ENCODE measurements around the gene CLCA4.

CLCA4 gene

GRCh38 chr1:86523670-86524354, 23.1 kb upstream of the CLCA4 start:
- no peak for FAIRE-seq

DNA sequence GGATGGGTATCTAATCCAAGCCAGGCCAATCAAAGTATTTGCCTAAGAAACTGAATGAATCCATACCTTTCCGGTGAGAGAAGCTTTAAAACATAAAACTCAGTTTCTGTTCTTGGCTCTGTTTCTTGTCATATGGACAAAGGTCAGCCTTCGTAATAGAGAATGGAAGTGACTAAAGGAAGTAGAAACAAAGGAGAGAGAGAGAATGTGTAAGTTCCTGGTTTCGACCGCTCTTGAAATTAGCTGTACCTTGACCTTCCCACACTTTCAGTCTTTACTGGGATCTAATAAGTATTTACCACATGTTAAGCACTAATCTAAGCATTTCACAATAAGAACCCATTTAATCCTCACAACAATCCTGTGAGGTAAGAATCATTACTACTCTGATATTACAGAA, 19.6 kb upstream of the CLCA4 start:
- no peak for DNase-seq (ENCODE audit: insufficient read length, low spot score)
- FAIRE-seq = no peak

More at GRCh38 chr1:86523670-86524354, 23.1 kb upstream of the CLCA4 start:
- DNase-seq (ENCODE audit: insufficient read length, low spot score) = no peak

GRCh38 chr1:86530211-86530845, 16.6 kb upstream of the CLCA4 start:
- FAIRE-seq (no peak), DNase-seq (ENCODE audit: insufficient read length, low spot score) (no peak)

GRCh38 chr1:86537928-86538695, 8.8 kb upstream of the CLCA4 start:
- FAIRE-seq (no peak), DNase-seq (ENCODE audit: insufficient read length, low spot score) (no peak)

- FAIRE-seq (no peak), DNase-seq (ENCODE audit: insufficient read length, low spot score) (no peak)
These were observed 8.1 kb upstream of the CLCA4 start for GRCh38 chr1:86538775-86539174.

DNA sequence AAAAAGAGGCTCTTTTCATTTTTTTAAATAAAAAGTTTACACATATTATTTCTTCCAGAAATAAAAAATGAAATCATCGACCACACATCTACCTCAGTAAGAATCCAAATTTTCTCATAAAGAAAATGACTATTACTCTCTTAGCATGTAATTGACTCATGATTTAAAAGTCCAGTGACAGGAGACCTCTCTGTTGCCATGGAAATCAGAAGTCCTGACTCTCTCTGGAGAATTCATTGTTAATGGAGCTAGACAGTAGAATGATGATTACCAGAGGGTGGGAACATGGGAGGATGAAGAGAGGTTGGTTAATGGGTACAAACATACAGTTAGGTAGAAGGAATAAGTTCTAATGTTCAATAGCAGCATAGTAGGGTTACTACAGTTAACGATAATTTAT, 5.0 kb upstream of the CLCA4 start:
- no peak for DNase-seq (ENCODE audit: insufficient read length, low spot score)

GRCh38 chr1:86542631-86543030, 4.2 kb upstream of the CLCA4 start:
- FAIRE-seq = no peak
- DNase-seq (ENCODE audit: insufficient read length, low spot score) = no peak

More for the DNA sequence above, 5.0 kb upstream of the CLCA4 start:
- no peak for FAIRE-seq

DNA sequence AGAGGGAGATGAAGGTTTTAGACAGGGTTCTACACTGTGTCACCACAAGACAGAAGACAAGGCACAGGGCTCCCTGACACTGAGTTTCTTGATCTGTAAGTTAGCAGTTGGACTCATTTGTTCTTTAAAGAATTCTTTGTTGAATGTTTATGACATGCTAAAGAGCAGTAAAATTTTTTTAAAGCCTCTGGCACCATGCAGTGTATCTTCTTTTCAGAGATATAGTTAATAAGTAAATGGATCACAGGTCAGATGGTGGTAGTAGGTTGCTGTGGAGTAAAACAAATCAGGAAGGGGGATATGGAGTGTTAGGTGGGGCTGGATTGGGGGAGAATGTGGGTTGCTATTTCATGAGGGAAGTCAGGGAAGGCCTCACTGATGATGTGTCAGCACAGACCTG, 2.0 kb downstream of the CLCA4 start:
- FAIRE-seq = no peak
- no peak for DNase-seq (ENCODE audit: insufficient read length, low spot score)

DNA sequence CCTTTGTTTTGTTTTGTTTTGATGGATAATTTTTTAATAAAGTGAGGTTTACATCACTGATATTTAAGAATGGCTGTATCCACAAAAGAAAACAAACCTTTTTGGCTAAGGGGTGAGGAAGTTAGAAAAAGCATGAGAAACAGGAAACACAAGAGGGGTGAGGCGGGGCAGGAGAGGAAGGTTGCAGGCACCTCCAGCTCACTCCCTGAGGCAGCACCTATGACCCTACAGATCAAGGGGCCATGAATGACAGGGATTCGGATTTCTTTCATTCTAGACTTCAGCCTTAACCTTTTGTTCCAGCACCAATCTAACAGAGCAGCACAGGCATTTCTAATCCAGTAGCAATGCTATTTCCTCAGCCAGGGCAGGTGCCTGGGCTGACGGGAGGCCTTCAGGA, 4.4 kb downstream of the CLCA4 start:
- DNase-seq (ENCODE audit: insufficient read length, low spot score) = no peak
- no peak for FAIRE-seq

GRCh38 chr1:86552376-86552775, 5.5 kb downstream of the CLCA4 start:
- FAIRE-seq (no peak), DNase-seq (ENCODE audit: insufficient read length, low spot score) (no peak)

- FAIRE-seq (peak; percentile 21), DNase-seq (ENCODE audit: insufficient read length, low spot score) (no peak)
These were observed 10.9 kb downstream of the CLCA4 start for GRCh38 chr1:86557739-86558138.

DNA sequence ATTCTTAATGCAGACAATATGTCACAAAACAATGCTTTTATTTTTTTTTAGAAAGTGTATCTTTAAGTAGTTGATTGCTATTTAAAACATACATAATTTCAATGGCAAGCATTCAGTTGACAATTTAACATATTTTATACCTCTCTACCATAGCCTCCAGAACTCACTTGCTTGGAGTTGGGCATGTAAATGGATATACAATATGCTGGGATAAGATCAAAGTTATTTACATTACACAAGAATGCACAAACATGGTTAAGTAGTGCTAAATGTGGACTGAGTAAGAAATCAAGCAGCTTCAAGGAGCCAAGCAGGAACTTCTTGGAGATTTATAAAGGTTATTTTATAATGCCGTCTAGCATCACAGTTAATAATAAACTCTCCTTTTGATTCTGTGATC, 17.0 kb downstream of the CLCA4 start:
- FAIRE-seq = no peak

GRCh38 chr1:86567341-86567740, 20.5 kb downstream of the CLCA4 start:
- DNase-seq (ENCODE audit: insufficient read length, low spot score) = no peak
- no peak for FAIRE-seq

More for the DNA sequence above, 17.0 kb downstream of the CLCA4 start:
- no peak for DNase-seq (ENCODE audit: insufficient read length, low spot score)

GRCh38 chr1:86567878-86568277, 21.0 kb downstream of the CLCA4 start:
- FAIRE-seq (no peak), DNase-seq (ENCODE audit: insufficient read length, low spot score) (no peak)

DNA sequence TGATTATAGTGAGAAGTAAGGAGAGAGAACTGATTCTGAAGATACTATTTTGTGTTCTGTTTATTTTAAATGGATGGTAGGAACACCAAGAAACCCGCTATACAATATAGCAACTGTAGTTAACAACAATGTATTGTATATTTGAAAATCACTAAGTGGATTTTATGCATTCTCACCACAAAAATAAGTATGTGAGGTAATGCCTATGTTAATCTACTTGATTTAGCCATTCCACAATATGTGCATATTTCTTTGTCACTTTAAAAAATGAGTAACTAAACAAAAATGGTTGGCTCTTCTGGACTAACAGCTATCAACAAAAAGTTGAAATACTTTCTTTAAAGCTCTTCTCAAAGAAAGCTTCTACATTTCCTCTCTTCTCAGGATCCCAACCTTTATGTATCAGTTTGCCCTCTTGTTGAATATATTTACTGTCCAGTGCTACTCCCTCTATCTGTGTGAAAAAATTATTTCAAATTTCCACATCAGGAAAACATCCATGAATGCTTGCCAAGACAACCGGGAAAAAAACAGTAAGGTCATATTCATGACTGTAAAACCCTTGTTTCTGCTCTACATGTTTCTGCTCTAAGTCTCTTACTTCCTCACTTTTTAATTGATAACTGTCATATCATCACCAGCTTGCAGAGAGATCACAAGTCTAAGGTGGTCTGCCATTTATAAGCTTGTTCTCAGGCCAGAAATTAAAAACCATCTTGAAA, 27.0 kb downstream of the CLCA4 start:
- DNase-seq (ENCODE audit: insufficient read length, low spot score) (no peak), FAIRE-seq (no peak)

GRCh38 chr1:86581231-86581630, 34.4 kb downstream of the CLCA4 start:
- FAIRE-seq (no peak), DNase-seq (ENCODE audit: insufficient read length, low spot score) (no peak)

- DNase-seq (ENCODE audit: insufficient read length, low spot score) (no peak), FAIRE-seq (no peak)
These were observed 35.3 kb downstream of the CLCA4 start for GRCh38 chr1:86582161-86582560.

DNA sequence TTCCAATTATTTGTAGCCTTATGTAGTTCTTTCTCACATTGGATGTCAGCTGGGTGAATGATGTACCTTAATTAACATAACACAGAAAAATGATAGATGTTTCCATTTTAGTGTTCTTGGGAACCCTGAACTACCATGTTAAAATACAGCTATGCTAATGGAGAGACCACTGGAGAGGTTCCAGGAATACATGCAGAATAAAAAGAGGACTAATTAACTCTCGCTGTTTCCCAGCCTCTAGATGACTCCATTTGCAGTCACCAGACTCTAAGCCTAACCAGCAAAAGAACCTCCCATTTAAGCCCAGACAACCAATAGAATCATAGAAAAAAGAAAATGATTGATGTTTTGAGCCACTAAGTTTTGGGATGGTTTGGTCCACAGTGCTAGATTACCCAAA, 36.2 kb downstream of the CLCA4 start:
- DNase-seq (ENCODE audit: insufficient read length, low spot score) = no peak
- FAIRE-seq = no peak

GRCh38 chr1:86583593-86583992, 36.7 kb downstream of the CLCA4 start:
- no peak for DNase-seq (ENCODE audit: insufficient read length, low spot score)
- no peak for FAIRE-seq

DNA sequence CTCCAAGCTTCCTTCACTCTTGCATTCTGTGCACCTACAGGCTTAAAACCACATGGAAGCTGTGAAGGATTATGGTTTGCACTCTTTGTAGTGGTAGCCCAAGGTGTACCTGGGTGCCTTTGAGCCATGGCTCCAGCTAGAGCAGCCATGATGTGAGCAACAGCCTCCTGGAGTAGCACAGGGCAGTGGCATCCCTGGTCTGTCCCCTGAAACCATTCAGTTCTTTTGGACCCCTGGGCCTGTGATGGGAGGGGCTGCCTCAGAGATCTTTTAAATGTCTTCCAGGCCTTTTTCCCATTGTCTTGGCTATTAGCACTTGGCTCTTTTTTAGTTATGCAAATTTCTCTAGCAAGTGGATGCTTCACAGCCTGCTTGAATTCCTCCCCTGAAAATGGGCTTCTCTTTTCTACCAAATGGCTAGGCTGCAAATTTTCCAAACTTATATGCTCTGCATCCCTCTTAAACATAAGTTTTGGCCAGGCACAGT, 47.4 kb downstream of the CLCA4 start:
- DNase-seq (ENCODE audit: insufficient read length, low spot score) = no peak
- no peak for FAIRE-seq

- no peak for FAIRE-seq
These were observed 49.3 kb downstream of the CLCA4 start for GRCh38 chr1:86596224-86596623.

More at GRCh38 chr1:86596224-86596623, 49.3 kb downstream of the CLCA4 start:
- DNase-seq (ENCODE audit: insufficient read length, low spot score) = no peak
